ENCODE results near the gene PDE6D.

- no peak for TF ChIP-seq EZH2 (IDR thresholded peaks at IDR 0.05; ENCODE audit: borderline replicate concordance)
- TF ChIP-seq CTCF (IDR thresholded peaks at IDR 0.05; ENCODE audit: poor library complexity) = no peak
Observed at GRCh38 chr2:231821908-231822307, 40.8 kb upstream of the PDE6D start.

All from hepatocyte (in vitro differentiated cells).